NCI-H1930 (cell line): ENCODE results near the gene SEMA6D.

Experiments used
- DNase-seq, 2 experiments: peaks; one replicate each; lab custom pipeline; 2025; lab: John Stamatoyannopoulos, UW

Gene SEMA6D

DNA sequence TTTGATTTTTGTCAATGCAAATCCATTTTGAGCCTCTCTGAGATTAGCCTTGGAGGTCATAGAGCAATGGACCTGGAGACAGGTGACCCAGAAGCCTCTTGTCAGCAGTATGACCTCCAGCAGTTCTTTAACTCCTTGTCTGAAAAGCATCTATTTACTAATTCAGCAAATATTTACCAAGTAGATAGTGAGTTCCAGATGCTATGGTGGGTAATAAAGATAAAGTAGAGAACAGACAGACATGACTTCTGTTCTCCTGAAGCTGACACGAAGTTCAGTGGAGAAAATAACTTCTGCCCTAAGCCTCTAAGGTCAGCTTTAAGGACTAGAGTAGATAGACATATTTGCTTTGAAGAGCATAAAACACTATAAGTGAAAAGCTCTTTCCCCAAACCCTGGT lies 26.6 kb downstream of the SEMA6D start:
- no peak for DNase-seq

DNA sequence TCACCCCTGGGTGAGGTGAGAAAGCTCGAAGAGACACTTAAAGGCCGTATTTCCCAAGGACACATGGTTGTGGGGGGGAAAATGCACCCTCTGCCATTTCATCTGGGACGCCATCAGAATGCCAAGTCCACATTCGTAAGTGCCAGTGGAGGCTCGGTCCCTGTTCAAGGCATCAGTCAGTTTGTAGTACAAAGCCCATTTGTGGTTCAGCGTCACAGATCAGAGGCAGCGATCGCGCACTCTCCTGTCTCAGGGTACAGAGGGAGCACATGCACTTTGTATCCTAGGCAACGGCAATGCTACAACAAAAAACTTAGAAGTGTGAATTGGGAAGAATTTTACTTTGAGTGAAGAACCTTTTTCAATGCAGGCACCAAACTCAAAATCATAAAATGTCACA lies 27.2 kb downstream of the SEMA6D start:
- DNase-seq: no peak

DNA sequence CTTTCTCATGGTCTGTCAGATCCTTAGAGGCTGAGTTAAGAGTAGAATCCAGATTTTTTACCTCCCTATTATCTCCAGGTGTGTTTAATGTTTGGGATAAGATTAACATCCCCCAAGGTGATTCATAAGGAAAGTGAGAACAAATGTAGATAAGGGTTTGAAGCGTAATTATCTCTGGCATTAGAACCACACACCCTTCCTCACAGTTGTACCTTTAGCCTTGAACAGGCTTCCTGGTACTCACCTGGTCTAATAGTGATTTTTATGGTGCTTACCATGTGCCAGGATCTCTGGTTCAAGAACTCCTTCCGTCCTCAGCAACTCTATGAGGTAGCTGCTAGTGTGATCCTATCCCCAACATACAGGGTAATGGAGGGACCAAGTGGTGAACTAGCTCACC lies 27.7 kb downstream of the SEMA6D start:
- DNase-seq: no peak

DNA sequence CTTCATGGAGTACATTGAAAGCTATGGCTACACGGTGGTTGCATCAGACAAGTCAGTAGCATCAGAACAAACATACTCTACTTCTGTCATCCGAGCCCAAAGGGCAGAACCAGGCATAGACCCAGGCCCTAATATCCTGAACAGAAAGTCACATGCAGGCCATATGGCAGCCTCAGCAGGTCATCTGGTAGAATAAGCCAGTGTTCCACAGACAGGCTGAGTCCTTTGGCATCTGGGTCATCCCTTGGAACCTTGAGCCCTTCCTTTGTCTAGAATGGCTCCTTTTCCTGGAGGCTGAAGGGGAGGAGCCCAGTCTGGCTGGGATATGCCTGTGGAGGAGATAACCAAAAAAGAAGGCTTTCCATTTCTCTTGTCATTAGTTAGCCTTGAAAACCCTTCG lies 29.2 kb downstream of the SEMA6D start:
- no peak for DNase-seq

DNA sequence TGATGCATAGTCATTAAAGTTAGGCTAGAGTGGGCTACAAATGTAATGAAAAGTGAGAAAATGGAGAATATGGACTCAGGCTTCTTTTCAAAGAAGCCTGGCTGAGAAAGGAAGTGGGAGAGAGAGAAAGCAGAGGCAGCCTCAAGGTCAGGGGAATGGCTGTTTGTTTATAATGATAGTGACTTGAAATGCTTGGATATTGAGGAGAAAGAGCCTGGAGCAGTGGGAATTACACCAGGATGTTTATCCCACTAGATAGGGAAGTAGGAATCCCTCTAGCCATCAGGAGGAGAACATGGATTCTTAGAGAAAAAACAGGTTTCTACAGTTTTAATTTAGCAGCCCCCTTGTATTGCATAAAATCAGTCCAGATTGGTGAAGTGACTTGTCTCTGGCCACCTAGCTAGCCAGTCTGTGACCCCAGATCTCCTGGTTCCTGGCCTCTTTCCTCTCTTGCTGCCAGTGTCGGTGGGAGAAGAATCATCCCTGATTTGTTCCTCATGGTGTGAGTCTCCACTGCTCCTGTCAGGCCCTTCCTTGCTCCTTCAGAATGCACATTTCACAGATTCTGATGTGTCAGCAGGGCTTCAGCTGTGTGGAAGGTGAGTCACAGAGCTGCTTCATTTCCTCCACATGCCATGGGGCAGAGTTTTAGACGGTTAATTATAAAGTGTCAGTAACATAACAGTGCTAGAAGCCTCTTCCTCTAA lies 32.9 kb downstream of the SEMA6D start:
- DNase-seq: no peak

DNA sequence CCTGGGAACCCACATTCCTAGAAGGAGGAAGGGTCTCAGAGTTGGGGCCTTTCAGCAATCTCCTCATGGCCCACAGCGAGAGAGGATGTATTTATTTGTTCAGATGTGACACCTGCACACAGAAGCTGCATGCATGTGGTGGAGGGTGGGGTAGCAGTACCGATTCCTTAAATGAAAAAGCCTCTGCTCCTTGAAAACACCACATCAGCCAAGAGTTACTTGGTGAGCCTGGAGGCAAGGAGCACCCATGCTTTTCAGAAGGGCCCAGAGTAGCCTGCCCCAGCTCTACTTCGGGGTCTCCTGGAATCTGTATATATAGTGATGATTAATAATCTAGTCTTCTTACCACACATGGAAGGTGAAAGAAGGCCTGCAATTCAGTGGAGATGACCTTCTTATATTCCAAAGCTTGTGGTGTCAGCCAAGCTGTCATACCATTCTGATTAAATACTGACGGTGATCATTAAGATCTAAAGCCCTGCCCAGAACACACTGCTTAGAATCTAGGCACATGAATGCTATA lies 33.5 kb downstream of the SEMA6D start:
- DNase-seq: no peak

DNA sequence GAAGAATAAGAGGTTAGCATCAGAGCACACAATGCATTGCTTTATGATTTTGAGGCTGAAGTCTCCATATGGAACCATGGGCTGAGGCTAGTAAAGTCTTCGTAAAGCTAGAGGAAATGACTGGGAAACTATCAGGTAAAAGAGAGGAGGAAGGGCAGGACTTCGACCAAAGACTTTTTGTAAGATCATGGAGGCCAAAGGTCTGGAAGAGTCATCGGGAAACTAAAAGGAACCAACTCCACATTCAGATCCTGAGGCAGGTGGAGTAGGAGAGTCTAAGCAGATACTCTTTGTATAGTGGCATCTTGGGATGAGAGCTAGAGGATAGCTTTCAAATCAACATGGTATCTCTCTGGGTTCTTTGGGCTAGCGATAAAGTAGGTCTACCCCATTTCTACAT lies 36.3 kb downstream of the SEMA6D start:
- DNase-seq: no peak

DNA sequence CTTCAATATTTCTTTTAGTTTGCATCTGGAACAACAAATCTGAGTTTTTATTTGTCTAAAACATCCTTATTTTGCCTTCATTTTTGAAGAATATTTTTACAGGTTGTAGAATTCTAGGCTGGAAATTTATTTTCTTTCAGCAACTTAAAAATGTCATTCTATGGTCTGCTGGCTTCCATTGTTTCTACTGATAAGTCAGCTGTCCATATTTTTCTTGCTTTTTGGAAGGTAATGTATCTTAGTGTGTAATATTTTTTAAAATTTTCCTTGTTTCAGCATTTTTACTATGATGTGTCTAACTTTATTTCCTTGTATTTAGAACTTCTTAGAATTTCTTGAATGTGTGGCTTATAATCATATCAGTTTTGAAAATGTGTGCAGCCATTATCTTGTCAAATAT lies 37.0 kb downstream of the SEMA6D start:
- DNase-seq: no peak

DNA sequence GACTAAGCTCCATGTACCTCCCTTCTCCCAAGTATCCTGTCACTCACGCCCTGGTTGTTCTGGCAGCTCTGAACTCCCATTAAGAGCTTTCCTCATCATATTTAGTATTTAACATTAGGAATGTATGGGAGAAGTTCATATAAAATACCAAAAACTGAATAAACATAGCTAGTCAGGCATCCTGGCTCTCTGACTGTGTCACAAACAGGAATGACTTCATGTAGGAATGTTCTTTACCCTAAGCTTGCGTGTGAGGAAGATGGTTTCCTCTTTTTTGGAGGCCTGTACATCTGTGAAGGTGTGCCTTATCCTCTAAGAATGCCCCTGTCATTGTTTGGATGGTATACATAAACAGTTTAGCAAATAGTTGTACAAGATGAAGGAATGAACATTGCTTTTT lies 38.6 kb downstream of the SEMA6D start:
- DNase-seq: no peak

DNA sequence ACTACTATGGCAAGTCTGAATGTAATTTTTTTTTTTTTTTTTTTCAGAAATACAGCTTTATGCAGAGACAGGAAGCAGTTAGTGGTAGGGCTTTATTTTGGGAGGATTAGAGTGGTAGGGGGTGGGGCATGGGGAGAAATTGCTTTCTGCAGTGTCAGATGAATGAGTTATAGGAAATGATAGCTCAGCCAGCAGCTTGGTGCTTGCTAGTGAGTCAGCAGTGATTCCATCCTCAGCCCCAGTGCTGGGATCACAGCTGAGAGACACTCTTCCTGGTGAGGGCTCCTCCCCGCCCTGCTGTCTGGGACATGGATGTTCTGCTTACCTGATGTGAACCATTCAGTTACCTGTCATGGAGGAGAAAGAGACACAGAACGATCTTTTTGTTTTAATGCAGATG lies 39.6 kb downstream of the SEMA6D start:
- DNase-seq: no peak

DNA sequence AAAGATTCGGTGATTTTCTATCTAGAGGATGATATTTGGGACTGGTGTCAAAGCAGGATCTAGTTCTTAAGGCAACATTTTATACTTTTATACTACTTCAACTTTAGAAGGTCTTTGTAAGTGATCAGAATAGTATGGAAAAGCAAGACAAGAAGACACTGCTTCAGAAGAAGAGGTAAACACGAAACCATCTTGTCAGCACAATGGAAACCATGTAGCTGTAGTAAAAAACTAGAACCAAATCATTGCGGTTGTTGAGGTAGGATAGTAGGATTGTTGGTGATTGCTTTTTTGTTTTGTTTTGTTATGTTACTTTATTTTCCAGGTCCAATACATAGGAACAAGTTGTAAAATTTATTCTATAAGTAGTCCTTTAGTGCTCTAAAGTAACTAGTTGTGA lies 40.0 kb downstream of the SEMA6D start:
- DNase-seq: no peak

DNA sequence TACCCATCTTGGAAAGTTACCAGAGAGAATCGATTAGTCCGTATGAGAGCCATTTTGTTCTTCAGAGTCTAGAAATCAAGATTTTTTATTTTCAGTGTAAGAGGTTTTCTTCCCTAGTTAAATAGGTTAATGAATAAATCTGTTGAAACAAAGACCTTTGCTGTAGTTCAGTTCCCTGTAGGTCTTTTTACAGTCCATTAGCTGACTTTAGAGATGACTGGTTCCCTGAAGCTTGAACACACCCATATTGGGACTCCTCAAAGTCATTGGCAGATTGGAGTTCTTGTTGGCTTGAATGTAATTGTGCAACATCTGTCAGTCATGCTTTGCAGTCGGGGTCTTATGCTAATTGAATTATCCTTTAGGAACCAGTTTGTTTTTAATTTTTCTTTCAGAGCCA lies 45.3 kb downstream of the SEMA6D start:
- no peak for DNase-seq

DNA sequence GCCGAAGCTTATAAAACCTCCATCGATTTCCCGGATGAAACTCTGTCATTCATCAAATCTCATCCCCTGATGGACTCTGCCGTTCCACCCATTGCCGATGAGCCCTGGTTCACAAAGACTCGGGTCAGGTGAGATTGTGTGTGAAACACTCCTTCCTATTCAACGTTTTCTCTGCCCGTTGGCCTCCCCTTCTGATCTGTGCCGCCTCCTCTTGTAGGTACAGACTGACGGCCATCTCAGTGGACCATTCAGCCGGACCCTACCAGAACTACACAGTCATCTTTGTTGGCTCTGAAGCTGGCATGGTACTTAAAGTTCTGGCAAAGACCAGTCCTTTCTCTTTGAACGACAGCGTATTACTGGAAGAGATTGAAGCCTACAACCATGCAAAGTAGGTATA lies 47.4 kb downstream of the SEMA6D start:
- no peak for DNase-seq

DNA sequence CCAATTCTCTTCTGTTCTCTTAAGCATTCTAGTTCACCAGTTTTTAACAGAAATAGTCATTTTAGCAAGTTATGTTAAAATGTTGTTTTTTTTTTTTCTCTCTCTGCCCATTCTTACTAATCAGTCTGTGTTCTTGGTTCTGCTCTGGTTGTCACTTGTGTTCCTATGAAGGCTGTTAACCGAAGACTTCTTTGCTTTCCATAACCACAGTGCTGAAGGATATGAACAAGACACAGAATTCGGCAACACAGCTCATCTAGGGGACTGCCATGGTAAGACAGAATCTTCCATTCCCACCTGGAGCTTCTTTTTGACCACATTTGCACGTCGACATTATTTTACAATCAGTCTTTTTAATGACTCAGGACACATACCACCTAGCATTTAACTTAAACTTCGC lies 49.1 kb downstream of the SEMA6D start:
- DNase-seq: no peak

DNA sequence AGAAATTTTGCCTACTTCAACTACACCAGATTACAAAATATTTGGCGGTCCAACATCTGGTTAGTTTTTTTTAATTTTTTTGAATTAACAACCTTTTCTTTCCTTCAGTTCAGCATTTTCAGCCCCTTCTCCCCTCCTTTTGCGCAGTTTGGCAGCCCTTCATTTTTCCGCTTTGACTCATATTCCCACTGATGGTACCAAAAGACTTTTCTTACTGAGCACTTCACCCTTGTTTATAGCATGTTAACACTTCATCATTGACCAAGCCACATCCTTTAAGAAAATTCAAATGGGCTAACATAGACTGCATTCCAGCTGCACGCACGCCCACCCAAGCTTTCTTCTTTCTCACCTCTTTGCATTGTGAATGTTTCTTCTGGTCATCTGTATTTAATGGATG lies 49.7 kb downstream of the SEMA6D start:
- DNase-seq: no peak

DNA sequence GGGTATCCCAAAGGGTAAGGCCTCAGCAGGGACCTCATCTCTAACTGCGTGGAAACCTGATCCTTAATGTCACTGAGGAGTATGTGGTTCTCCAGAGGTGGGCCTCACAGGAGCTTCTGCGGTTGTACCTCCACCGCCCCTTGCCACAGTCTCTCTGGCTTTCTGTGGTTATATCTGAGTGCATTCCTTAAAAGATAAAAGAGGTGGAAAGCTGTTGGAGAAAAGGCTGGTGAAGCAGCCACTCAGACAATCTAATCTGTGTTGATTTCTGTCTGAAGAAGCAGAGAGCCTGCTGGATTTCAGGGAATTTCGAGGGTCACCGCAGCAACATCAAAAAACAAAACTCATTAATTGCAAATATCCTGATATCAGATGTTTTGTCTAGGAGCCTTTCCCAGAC lies 51.4 kb downstream of the SEMA6D start:
- DNase-seq: no peak

DNA sequence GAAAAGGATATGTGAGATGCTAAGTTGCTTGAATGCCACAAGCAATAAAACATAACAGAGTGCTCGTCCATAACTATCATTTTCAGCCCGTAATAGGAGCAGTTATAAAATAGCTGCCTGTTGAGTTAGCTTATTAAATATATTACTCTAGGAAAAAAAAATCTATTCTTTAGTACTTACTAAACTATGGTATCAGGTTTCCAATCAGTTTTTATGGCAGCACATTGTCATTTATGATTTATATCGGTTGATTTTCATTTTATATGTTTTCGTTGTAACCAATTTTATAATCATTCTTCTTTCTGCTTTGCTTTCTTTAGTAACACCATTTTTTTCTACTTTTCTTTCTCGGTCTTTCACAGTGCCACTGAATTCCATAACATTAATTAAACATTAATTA lies 51.9 kb downstream of the SEMA6D start:
- no peak for DNase-seq

DNA sequence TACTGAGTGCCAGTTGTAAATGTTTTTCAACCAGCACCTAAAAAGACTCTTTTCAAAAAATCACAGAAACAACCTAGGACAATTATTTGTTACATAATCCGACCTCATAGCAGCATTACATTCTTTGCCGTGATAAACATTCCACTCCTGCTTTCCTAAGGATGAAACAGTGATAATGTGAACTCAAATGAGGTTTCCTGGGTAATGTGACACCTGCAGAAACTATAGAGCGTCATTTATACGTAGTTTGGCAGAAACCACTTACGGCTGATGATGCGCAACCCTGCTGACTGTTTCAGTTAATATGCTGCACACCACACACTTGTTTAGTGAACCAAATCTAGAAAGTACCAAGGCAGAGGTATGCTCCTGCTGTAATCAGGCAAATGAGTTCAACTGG lies 55.8 kb downstream of the SEMA6D start:
- no peak for DNase-seq

DNA sequence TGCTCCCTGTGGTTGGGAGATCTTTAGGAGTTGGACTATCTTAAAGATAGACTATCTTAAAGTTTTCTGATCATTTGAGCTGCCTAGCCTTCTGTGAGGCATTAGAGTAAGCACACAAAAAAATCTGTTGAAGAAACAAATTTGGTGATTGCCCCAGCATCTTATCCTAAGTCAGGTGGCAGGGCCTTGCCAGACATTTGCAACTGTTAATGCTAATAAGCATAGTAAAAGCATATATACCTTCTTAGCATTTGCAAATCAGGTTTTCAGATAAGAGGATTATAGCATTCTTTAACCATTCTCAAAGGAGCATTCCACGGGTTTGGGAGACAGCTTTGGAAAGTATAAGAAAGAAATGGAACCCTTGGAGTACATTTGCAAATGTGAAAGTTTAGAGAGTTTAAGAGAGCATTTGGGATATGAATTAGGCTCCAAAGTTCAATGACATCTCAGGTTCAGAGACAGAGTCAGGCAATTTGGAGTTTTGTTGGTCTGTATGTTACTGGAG lies 61.0 kb downstream of the SEMA6D start:
- DNase-seq: no peak

DNA sequence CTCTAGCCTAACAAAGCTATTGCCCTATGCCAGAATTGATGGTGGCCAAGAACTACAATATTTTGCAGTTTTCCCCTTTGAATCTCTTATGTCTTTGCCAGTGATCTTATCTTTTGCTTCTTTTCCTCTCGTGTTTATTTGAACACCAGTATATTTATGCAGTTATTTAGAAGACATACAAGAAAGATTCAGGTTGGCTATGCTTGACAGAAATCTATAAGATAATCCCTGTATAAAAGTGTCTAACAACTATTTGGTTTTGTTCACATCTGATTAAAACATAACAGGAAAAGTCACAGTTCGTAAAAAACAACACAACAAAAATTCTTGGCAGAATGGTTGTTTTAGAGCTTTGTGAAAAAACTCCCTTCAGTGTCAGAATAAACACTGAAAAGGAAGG lies 63.7 kb downstream of the SEMA6D start:
- no peak for DNase-seq

DNA sequence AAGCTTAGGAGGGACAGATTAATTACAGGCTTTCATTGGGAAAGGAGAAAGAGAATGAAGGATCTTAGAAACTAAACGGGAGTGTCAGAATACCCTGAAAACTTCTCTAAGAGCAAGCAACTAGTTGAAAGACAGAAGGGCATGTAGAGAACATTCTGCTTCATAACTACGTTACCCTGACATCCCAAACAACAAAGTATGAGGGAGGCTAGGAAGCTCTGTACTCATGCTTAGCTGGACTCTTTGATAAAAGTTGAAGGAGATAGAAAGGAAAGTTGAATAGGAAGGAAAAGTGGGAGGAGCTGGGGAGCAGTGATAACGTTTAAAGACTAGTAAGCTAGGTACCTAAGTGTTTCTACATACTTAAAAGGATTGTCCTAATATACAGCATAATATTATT lies 64.2 kb downstream of the SEMA6D start:
- no peak for DNase-seq

DNA sequence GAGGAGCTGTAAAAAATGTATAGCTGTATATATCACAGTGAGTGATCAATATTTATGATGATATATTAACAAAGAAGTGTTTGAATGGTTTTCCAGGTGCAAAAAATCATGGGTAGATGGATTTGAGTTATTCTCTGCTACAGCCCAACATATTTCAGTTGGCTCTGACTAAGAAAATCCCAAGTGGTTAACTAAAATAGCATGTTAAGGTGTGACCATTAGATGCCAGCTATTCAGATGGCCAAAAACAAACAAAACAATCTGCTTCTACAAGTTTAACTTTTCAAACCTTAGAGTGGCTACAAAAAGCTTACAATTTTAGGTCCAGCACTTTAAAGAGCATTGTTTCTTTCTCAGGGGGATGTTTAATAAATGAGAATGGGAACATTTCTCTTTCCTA lies 67.5 kb downstream of the SEMA6D start:
- DNase-seq: no peak

DNA sequence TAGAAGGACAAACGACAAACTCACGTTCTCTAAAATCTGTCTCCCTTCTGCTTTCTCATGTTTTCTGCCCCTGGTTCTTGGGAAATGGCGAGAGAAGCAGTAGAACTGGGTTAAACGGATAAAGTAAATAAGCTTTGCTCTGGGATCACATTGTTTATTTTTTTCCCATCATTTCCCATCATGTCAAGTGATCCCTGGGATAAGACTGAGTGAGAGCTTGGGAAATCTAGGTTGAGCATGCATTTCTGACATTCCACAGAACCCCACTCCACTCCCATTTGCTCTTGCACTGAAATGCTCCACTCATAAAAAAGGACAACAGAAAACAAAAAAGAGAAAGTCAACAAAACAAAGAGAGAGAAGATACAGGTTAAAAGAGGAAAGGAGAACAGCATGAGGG lies 69.1 kb downstream of the SEMA6D start:
- no peak for DNase-seq

DNA sequence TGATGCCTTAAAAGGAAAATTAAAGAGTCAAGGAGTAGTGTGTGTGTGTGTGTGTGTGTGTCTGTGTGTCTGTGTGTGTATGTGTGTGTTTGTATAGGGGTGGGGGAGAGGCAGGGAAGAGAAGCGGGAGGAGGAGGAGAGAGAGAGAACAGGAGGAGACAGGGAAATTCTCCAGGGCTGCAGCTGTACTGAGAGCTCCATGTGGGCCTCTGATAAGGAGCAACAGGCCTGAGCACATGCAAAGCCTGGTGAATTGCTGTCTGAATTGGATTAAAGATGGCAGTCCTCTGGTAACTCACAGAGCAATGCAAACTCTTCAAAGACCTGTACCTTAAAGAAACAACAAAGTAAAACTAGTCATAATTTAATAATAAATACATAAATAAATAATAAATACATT lies 70.6 kb downstream of the SEMA6D start:
- no peak for DNase-seq
